Left kidney (tissue), 2 donors: Measurements from ENCODE around the gene YES1. TPM values are rescaled to one million over a fixed set of nuclear protein-coding genes. Genes with fewer than 3 reads are reported as not detected.
A peak's percentile ranks its signal among the peaks of the same experiment; 100 is the strongest.
"Not testable (repeated sequence)": the region's sequence is repeated elsewhere in the genome, so short reads cannot be mapped to it uniquely, and the experiment has no call there.

ENCODE experiments used
- DNase-seq: peaks from one replicate; pipeline ENCODE4 v3.0.0-alpha.2; 2013
- polyA plus RNA-seq: library from polyadenylated mRNA; unstranded; fragments of 120-200 nt; gene quantifications from one replicate; pipeline ENCODE4 v1.2.1, GENCODE V29; 2013; ENCODE audit not compliant: insufficient read length

YES1 gene
- polyA plus RNA-seq, 1 donor: 75.3 TPM

DNA sequence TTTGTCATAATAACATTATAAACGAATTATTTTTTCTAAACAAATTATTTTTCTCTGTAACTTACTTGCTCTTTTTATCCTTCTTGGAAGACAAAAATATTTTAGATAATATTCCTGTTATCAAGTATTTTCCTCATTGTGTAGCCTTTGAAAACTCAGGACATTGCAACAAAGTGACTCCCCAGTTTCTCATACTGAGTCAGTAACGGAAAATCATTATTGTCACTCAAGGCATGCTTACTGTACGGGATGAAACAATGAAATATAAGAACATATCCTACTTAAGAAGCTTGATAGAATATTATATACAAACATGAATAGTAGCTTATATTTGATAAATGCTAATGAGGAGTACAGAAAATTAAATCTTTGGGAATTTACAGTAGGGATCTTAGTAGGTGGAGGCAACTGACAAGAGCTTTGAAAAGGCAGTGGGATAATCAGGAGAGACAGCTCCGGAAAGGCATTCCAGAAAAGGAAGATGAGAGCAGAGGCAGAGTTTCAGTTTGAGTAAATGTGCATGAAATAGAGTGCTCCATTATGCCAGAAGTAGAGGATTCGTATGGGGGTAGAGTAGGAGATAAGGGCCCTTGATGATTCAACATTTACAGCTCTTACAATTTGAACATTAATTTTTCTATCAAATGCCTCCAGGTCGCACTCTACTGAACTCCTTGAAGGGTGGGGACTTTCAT is 14.0 kb upstream of the YES1 start:
- no peak for DNase-seq

DNA sequence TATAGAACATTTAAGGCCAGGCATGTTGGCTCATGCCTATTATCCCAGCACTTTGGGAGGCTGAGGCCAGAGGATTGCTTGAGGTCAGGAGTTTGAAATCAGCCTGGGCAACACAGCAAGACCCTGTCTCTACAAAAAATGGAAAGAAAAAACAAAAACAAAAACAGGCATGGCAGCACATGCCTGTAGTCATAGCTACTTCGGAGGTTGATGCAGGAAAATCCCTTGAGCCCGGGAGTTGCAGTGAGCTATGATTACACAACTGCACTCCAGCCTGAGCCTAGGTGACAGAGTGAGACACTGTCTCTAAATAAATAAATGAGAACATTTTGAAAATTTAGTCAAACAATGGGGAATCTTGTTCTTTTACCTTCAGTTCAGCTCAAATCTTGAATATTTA is 12.1 kb upstream of the YES1 start:
- DNase-seq: no peak

DNA sequence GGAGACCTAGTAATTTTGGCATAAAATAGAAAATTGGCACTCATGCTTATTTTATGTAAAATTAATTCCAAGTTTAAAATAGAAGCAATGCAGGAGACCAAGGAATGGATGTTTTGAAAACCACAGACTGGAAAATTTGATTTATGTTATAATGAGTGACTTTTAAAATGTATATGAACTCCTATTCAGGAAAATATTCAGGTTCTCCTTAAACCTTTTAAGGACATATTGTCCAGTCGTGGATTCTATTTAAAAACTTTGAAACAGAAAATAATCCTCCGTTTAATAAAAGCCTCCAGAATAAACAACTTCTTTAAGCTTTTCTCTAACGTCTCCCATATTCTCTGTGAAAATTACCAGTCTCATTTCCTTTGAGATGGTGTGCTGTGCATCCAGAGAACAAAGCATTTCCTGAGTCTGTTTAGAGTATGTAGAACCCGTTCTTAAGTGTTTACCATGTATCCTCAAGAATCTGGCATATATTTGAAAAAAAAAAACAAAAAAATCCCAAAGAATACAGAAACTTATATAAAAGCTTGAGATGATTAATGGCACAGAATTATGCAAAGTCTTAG is 8.6 kb upstream of the YES1 start:
- DNase-seq: no peak

DNA sequence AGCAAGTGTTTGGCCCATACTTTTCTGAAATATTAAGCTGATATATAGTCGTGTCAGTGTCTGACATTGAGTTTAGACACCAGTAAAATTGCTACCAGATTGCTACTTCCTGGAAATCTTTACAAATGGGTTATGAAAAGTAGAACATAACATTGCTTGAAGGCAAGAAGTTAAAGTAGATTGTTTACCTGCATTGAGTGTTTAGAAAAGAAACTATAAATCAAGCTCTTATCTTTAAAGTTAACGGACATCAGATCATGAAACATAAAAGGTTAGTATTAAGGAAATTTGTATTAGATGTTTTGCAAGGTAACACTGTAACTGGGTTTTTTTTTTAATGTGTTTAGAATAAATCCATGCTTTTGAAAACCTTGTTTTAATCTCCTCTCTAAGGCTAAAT is 4.8 kb upstream of the YES1 start:
- DNase-seq: no peak

DNA sequence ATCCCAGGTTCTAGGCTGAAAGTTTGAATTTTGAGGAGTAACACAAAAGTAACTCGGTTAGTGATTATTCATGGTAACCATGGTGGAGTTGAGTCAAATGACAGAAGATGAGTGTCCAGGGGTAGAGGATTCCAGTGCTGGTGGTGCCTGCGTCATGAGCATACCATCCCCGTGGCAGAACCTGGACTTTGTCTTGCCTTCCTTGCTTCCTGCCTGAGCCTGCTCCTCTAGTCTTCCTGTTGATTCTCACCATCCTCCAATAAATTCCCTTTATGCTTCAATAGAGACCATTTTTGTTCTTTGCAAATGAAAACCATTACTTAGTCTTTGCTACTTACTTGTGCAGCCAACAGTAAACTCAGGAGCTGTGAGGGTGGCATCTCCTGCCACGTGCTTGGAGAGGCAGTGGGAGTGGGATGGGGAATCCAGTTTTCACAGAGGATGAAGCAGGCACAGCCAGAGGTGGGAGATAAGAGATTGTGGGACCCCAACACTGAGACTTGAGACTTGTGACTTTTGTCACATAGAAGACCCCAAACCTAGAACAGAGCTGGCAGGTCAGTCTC is 4.1 kb upstream of the YES1 start:
- DNase-seq: no peak

DNA sequence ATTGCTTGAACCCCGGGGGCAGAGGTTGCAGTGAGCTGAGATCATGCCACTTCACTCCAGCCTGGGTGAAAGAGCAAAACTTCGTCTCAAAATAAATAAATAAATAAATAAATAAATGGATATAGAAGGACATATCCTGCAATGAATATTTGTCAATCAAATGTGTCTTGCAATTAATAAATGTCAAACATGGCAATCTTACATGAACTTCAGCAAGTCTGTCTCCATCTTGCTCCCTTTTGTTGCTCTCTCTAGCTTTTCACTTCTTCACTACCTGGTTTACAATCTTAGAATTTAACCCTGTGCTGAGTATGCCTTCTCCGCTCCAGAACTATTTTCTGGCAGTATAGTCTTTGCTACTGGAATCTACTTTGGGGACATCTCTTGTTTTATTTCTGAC is 3.3 kb upstream of the YES1 start:
- no peak for DNase-seq

DNA sequence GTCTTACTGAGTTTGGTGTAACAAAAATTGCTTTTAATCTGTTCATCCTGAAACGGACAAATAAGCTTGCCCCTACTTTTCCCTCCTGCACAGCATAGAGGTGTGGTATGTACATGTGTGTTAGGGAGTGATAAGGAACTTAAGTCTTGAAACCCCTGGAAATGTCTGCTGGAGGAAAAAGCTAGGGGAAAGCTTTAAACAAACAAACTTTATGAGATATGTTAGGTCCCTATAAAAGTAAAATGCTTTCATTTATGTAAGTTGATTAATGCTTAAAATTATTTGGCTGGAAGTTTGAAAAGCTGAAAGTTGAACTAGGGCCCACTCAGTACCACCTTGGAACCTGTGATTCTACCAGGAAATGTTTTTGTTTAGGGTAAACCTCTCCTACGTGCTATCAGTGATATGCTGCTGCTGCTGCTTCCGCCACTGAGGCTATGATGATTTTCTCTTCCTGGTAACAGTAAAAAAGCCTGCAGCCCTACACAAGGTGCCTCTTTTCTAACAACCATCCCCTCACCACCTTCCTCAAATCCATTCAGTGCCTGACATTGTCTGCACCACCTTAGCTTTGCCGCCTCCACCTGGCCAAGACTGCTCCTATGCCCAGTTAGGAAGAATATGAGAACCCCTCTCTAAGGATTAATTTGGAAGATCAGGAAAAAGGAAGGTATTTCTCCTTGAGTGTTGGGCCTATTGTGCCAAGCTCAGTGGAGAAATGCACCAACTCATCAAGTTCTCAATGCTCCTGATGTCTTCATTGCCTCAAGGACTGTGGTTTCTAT is 2.5 kb upstream of the YES1 start:
- no peak for DNase-seq

DNA sequence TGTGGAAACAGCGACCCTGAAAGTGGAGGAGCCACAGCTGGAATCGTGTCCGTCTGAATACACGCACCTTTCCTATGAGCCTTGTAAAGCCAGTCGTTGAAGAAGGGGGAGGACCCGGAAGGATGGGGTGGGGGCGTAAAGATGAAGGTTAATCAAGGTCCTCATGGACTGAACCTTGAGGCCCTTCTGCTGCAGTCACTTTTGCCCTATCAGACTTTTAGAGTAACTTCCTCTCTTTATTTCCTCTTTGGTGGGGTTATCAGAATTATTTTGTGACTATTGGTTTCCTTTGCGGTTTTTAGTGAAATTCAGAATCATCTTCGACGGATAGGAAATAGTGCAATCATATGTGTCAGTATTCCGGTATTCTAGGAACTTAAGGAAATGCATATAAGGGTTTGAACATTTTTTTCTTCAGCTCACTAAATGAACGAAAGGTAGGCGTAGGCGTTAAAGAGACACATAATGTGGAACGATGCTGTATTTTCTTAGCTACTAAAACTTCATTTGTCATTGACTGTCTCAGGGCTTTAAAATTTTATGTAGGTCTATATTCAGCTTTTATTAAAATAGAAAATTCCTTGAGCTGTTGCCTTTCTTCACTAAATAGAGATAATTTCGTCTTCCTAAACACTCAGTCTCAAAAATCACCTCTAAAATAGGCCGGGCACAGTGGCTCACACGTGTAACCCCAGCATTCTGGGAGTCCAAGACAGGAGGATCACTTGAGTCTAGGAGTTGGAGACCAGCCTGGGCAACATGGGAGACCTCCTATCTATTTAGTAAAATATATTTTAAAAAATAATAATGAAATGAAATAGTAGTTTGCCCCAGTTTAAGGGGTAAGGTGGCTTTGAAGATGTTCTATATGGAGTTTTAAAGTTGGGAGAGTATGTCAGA is 1.4 kb upstream of the YES1 start:
- DNase-seq: no peak

DNA sequence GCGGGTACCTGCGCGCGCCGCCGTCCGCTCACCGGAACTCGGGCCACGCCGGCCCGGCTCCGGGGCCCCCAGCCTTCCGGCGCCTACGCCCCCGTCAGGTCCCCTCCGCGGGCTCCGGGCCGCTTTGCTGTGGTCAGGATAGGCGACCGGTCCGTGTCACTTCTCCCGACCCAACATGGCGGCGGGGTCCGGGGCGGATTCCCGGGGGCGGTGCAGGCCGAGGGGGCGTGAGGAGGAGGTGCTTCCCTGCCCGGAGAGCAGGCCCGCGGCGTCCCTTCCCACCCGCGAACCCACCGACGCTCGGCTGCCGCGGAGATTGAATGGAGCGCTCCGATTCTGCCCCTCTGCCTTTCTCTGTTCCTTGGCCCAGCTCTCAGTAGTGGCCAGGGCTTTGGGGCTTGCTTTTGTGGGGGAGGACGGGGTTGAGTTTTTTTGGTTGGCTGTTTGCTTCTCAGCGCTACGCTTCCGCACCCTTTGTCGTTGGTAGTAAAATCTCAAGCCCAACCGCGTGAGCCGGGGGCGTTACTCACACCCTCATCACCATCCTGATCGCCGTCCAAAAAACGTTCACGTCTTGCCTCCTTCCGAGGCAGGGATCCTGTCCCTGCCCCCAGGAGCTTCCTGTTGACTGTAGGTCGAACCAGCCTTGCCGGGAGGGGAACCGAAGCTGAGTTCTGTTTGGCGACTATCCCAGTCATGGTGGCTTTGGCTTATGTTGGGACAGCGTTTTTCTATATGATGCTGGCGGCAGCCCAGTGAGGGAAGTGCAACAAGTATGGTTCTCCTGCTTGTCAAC is 532 bp upstream of the YES1 start:
- DNase-seq: peak; percentile 78

DNA sequence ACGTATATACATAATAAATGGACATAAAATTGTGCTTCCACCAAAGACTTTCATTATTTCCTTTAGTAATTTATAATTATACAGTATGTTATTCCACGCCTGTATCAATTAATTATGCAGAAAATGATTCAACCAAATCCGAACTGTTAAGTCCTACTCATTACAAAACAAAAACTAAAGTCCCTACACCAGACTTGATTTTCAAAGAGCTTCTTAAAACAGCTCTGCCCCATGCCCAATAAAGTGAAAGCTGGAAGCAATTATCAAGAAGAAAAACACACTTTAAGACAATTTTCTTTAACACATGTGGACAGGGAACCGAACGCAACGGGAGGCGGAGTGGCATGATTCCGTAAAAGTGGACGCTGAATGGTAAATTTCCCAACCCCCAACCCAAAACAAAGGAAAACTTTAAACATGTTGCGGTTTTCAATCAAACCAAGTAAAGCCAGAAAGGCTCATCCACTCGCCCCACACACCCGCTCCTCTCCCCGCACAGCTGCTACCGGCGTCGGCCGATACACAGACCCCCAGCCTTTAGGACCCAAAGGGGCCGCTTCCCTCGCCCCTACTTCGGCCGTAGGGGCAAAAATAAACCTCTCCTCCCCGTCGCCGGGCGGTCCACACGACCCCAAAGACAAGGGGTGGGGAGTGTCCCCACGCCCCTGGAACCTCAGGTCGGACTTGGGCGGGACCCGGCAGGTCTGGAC is 705 bp downstream of the YES1 start:
- peak; percentile 57 for DNase-seq

DNA sequence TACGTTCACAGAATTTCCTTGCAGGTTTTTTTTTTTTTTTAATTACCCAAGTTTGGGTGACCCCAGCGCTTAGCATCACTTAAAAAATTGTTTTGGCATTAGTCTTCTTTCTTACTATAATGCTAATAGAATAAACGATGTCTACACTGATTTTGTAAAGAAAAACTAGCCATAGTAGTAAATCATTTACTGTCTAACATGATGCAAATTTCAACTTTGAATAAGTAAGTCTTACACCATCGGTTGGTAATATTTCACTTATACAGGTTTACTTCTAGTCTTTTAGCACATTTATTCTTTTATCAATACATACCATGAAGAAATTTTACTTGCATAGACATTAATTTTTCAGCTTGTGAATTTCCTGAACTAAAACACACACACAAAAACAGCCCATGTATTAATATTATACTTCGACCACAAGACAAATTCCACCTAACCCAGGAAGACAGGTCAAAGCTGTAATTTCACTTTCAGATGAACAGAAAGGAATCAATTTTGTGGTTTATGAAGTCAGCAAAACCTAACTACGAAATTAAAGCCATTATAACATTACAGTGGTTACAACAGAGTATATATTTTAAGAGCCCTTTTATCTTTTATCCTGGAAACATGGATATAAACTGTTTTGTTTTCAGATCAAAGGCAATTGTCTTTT is 1.9 kb downstream of the YES1 start:
- DNase-seq: no peak

DNA sequence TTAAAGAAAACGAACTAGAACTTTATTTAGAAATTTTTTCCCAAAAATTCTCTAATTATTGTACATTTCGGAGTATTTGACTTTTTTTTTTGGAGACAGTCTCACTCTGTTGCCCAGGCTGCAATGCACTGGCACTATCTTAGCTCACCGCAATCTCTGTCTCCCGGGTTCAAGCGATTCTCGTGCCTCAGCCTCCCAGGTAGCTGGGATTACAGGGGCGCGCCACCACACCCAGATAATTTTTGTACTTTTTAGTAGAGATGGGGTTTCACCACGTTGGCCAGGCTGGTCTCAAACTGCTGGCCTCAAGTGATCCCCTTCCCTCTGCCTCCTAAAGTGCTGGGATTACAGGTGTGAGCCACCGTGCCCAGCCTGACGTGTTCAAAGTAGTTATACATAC is 2.8 kb downstream of the YES1 start:
- not testable (repeated sequence) for DNase-seq

DNA sequence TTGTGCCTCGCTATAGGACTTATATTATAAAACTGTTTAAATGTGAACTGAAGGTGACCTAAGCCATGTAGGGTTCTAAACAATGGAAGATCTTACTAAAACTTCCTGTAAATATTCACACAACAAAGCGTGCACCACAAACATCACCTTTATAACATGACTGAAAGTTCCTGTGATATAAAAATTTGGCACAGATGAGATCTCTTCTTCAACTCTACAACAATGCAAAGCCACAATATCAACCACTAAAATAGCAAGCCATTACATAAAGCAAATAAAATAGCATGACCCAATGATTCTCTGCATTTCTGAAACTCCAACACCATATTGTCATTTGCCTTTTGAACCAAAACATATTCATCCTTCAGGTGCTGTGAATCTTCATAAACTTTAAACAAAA is 3.5 kb downstream of the YES1 start:
- DNase-seq: no peak

DNA sequence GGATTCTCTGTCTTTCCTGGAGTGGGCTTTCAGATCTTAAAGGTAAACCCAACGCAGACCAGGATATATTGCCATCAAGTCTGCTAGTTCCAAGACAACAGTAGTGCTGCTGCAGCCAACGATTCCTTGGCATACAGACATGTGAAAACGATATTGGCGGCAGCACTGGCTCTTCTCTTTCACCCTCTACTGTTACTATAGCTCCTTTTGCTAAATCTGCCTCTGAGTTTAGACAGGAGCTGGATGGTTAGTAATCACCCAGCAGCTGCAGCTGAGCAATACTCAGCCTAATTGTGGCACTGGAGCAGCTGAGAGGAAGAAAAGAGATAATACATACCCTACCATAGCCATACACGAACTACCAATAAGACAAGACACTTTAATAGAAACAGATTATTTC is 4.0 kb downstream of the YES1 start:
- no peak for DNase-seq

DNA sequence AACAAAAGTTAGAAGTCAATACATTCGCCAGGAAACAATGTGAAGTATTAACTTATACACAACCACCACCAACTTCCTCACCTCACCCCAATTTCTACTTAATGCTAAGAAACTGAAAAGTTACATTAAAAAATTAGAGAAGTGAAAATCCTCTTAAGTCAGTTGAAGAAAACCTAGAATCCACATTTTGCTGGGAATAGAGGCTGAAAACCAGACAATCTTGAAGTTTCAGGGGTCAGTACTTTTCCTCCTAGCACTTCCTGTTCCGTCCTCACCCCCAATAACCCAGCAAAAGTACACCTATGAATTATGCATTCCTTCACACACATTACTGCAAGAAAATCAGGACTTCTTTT is 6.3 kb downstream of the YES1 start:
- no peak for DNase-seq

DNA sequence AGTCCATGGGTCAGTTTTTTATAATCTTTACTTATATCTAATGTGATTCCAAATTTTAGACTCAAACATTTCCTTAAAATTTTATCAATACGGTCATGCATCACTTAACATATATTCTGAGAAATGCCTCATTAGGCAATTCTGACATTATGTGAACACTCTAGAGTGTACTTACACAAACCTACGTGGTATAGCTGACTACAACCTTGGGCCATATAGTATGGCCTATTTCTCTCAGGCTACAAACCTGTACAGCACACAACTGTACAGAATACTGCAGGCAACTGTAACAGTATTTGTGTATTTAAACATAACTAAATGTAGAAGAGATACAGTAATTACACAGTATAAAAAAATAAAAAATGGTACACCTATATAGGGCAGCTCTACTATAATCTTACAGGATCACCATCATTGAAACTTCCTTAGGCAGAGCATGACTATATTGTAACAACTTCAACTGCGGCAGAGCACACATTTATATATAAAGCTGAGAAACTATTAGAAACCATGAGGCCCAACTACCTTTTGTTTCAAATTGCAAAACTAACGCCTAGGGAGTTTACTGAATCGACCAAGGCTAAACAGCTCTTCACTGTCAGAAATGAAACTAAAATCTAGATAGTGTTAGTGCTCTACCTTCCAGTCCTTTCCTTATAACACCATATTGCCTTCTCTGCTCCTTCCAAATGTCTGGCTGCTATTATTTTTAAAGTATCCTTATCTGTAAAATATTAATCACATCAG is 6.9 kb downstream of the YES1 start:
- no peak for DNase-seq

DNA sequence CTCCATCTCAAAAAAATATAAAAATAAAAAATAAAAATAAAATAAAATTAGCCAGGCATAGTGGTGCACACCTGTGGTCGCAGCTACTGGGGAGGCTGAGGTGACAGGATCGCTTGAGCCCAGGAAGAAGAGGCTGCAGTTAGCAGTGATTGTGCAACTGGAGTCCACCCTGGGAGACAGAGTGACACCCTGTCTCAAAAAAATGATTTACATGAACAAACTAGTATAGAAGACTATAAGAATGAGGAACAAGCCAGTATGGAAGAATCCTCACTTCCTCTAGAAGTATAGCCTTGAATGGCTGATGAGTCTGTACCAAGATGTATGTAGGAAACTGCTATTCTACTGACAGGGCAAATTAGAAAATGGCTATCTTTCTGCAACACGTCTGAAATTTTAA is 10.9 kb downstream of the YES1 start:
- no peak for DNase-seq

DNA sequence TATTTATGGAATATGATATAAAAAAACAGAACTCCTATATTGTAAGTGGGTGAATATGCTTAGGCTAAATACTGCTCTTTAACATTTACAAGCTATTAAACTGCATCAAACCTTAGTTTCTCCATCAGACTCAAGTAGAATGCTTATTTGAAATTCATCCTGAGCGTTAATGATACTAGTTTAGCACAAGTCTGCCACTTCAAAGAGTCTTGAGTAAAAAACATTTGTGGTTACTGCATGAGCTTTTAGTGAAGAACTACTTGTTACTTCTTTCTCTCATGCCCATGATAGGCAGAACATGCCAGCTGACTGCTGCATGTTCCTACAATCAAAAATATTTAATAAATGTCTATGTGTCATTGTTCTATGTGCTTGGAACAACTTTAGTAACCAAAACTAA is 12.1 kb downstream of the YES1 start:
- no peak for DNase-seq

DNA sequence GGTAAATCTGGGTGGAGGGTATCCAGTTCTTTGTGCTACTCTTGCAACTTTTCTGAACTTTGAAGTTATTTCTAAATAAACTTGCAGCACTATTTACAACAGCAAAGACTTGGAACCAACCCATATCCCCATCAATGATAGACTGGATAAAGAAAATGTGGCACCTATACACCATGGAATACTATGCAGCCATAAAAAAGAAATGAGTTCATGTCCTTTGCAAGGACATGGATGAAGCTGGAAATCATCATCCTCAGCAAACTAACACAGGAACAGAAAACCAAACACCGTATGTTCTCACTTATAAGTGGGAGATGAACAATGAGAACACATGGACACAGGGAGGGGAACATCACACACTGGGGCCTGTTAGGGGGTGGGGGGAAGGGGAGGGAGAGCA is 16.7 kb downstream of the YES1 start:
- not testable (repeated sequence) for DNase-seq
